ENCODE results near the gene CRTC2.

- no peak for TF ChIP-seq CTCF (IDR thresholded peaks at IDR 0.05 in 2 of 3, conservative IDR thresholded peaks at IDR 0.05 in 1 of 3; ENCODE audit: borderline replicate concordance in 1 of 3, insufficient read depth in 1 of 3, low read depth in 2 of 3, low read length in 2 of 3)
- no peak for TF ChIP-seq POLR2AphosphoS5 (IDR thresholded peaks at IDR 0.05; ENCODE audit: low read depth, low read length)
- TF ChIP-seq ZNF274 (IDR thresholded peaks at IDR 0.05; ENCODE audit: low read depth, low read length) = no peak
- no peak for TF ChIP-seq CBX3 (IDR thresholded peaks at IDR 0.05; ENCODE audit: low read depth)
- TF ChIP-seq MAX (IDR thresholded peaks at IDR 0.05) = no peak
Measured at GRCh38 chr1:153928791-153929341, 29.5 kb downstream of the CRTC2 start.
